ACC112 (cell line): Measurements from ENCODE around the gene BIRC5.
"Not testable (repeated sequence)": the region's sequence is repeated elsewhere in the genome, so short reads cannot be mapped to it uniquely, and the experiment has no call there.

Experiments used
- H2AFZ ChIP-seq: fragments of 200-600 bp; sonication (generic); one replicate; pipeline ENCODE4 v1.6.0; 2017; ENCODE audit warnings: antibody characterized with exemption, low read length; ENCODE audit not compliant: unreplicated experiment
- H3K27ac ChIP-seq: fragments of 200-600 bp; sonication (generic); 2 replicates; pipeline ENCODE4 v1.5.1; 2014; ENCODE audit warnings: low read depth, mild to moderate bottlenecking, antibody characterized with exemption, low read length, moderate library complexity
- H3K27me3 ChIP-seq: fragments of 200-600 bp; sonication (generic); 2 replicates; pipeline ENCODE4 v1.6.1; 2014; ENCODE audit warnings: mild to moderate bottlenecking, antibody characterized with exemption, low read length, moderate library complexity, mixed read lengths; ENCODE audit not compliant: insufficient read depth
- H3K36me3 ChIP-seq: fragments of 200-600 bp; sonication (generic); 2 replicates; pipeline ENCODE4 v1.6.1; 2016; ENCODE audit warnings: mild to moderate bottlenecking, antibody characterized with exemption, low read length, moderate library complexity, mixed read lengths; ENCODE audit not compliant: insufficient read depth
- H3K4me1 ChIP-seq: fragments of 200-600 bp; sonication (generic); one replicate; pipeline ENCODE4 v1.6.1; 2016; ENCODE audit warnings: low read length, mixed read lengths; ENCODE audit not compliant: insufficient read depth, unreplicated experiment, control insufficient read depth
- H3K4me3 ChIP-seq: fragments of 200-600 bp; sonication (generic); 2 replicates; pipeline ENCODE4 v1.5.1; 2014; ENCODE audit warnings: mild to moderate bottlenecking, low read depth, low read length
- H3K79me2 ChIP-seq: fragments of 200-600 bp; sonication (generic); one replicate; pipeline ENCODE4 v1.6.0; 2016; ENCODE audit warnings: low read length; ENCODE audit not compliant: control insufficient read depth, unreplicated experiment, insufficient read depth

The BIRC5 gene

GRCh38 chr17:78233678-78234077 lies 19.6 kb downstream of the BIRC5 start:
- no peaks in the 10 kb centered on the region for H3K4me1 ChIP-seq
- H3K36me3 ChIP-seq: no peaks in the 10 kb centered on the region
- H3K4me3 ChIP-seq: no peak overlapping the region
- no peaks in the 10 kb centered on the region for H3K79me2 ChIP-seq
- no peak overlapping the region for H2AFZ ChIP-seq
- H3K27me3 ChIP-seq: peaks cover 23% of the 10 kb centered on the region
- H3K27ac ChIP-seq: no peak overlapping the region

GRCh38 chr17:78234261-78234865 lies 20.3 kb downstream of the BIRC5 start:
- H3K79me2 ChIP-seq: no peaks in the 10 kb centered on the region
- no peaks in the 10 kb centered on the region for H3K4me1 ChIP-seq
- H2AFZ ChIP-seq: no peak overlapping the region
- H3K27ac ChIP-seq: no peak overlapping the region
- no peaks in the 10 kb centered on the region for H3K36me3 ChIP-seq
- H3K27me3 ChIP-seq: peaks cover 23% of the 10 kb centered on the region
- H3K4me3 ChIP-seq: no peak overlapping the region

DNA sequence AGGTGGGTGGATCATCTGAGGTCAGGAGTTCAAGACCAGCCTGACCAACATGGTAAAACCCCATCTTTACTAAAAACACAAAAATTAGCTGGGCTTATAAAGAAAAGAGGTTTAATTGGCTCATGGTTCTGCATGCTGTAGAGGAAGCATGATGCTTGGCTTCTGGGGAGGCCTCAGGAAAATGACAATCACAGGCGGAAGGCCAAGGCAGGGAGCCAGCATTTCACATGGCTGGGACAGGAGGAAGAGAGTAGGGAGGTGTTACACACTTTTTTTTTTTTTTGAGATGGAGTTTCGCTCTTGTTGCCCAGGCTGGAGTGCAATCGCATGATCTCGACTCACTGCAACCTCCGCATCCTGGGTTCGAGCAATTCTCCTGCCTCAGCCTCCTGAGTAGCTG lies 21.0 kb downstream of the BIRC5 start:
- H3K79me2 ChIP-seq, H3K36me3 ChIP-seq, H2AFZ ChIP-seq, H3K27ac ChIP-seq, H3K4me3 ChIP-seq, H3K4me1 ChIP-seq: not testable (repeated sequence)
- H3K27me3 ChIP-seq: peaks cover 23% of the 10 kb centered on the region

DNA sequence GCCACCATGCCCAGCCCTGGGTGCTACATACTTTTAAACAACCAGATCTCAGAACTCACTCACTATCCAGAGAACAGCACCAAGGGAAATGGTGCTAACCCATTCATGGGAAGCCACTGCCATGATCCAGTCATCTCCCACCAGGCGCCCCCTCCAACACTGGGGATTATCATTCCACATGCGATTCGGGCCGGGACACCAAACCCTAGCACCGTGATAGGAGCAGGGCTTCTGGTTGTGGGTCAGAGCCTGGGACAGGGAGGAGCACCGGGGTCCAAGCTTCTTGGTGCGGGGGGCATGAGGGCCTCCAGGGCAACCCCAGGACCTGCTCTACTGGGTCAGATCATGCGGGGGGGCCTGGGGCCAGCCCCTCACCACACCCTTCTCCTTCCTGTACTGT lies 21.8 kb downstream of the BIRC5 start:
- Histone ChIP-seq H3K27ac (no peak overlapping the region), H3K4me3 (no peak overlapping the region), H2AFZ (no peak overlapping the region), H3K4me1 (no peaks in the 10 kb centered on the region), H3K79me2 (no peaks in the 10 kb centered on the region), H3K27me3 (peaks cover 19% of the 10 kb centered on the region), H3K36me3 (no peaks in the 10 kb centered on the region)

DNA sequence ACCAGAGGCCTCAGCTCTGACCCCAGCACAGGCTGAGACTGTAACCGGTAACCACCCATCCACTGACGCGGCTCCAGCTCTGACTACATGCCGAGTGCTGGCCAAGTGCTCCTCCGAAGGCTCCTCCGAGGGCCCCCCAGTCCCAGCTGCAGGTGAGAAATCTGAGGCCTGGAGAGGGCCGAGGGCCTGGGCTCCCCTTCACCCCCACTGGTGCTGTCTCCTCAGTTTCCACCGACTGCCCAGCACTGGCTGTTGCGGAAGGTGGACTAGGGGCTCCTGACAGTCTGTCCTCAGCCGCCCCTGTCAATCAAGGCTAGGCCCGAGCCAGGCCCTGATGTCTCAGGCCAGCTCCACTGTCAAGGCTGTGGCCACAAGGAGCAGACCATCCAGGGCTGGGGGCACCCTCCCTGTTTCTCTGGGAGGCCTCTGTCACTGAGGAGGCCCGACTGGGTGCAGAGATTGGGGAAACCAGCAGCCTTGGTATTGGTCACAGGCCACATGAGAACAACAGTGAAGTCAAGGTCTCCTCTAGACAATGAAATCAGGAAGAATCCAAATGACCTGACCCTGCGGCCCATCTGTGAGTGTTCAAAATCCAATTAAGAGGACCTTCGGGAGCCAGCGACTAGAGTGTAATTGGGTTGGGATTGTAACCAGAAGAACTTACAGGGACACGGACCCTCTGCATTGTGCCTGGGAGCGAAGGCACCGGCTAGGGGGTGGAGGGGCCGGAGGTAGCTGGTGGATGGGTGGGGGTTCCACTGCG lies 22.5 kb downstream of the BIRC5 start:
- H3K4me3 ChIP-seq: no peak overlapping the region
- H3K36me3 ChIP-seq: no peaks in the 10 kb centered on the region
- peaks cover 12% of the 10 kb centered on the region for H3K27me3 ChIP-seq
- H3K79me2 ChIP-seq: no peaks in the 10 kb centered on the region
- no peak overlapping the region for H2AFZ ChIP-seq
- H3K27ac ChIP-seq: no peak overlapping the region
- no peaks in the 10 kb centered on the region for H3K4me1 ChIP-seq

DNA sequence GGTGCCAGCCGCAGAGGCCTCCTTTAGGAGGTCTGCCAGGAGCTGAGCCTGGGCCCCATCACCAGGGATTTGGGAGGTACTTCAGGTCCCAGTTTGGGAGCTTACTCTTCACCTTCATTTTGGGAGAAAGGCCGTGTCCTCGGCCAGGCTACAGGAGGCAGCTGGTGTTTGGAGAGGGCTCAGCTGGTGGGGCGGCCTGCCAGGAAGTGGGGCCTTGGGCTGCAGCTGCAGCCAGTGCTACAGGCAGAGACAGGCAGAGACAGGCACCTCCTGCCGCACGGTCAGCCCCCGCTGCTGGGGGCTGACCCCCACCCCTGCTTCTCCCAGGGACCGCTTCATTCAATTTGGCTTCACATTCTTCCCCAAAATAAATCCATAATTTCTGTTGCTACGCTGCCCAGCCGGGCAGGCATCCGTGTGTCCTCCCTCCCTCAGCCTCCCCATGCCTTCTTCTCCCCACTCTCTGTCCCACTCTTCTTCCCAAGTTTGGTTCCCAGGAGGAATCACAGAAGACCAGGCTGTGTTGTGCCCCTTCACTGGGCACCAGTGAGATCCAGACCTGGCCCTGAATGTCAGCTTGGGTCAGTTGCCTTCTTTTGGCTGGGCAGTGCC lies 23.5 kb downstream of the BIRC5 start:
- H2AFZ ChIP-seq: no peak overlapping the region
- no peaks in the 10 kb centered on the region for H3K4me1 ChIP-seq
- peaks cover 4% of the 10 kb centered on the region for H3K27me3 ChIP-seq
- no peak overlapping the region for H3K4me3 ChIP-seq
- H3K79me2 ChIP-seq: no peaks in the 10 kb centered on the region
- no peaks in the 10 kb centered on the region for H3K36me3 ChIP-seq
- no peak overlapping the region for H3K27ac ChIP-seq

DNA sequence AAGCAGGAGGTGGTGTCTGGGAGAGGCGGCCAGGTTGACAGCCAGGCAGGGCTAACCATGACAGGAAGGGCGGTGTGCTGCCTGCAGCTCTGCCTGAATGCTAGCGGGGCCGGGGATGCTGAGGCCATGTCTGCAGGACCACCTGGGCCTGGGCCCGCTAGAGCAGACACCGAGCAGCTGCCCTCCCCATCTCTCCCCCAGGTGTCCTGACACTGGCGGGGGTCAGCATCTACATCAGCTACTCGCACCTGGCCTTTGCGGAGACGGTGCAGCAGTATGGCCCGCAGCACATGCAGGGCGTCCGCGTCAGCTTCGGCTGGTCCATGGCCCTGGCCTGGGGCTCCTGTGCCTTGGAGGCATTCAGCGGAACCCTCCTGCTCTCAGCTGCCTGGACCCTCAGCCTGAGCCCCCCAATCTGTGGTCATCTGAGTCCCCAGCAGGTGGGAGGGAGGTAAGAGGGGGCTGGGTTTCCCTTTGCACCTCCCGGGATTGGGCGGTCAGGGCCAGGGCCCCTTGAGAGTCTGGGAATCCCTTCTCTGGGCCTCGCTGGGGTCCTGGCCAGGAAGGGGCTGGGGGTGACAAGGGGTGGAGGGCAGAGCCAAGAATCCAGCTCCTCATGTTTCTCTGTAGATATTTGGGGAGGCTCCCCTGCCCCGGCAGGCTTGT lies 24.9 kb downstream of the BIRC5 start:
- Histone ChIP-seq H3K27me3 (no peaks in the 10 kb centered on the region), H3K27ac (no peak overlapping the region), H3K4me1 (no peaks in the 10 kb centered on the region), H3K79me2 (no peaks in the 10 kb centered on the region), H3K4me3 (no peak overlapping the region), H2AFZ (no peak overlapping the region), H3K36me3 (no peaks in the 10 kb centered on the region)

- no peaks in the 10 kb centered on the region for H3K4me1 ChIP-seq
- H3K79me2 ChIP-seq: no peaks in the 10 kb centered on the region
- H2AFZ ChIP-seq: no peak overlapping the region
- H3K27me3 ChIP-seq: no peaks in the 10 kb centered on the region
- no peaks in the 10 kb centered on the region for H3K36me3 ChIP-seq
- no peak overlapping the region for H3K4me3 ChIP-seq
- H3K27ac ChIP-seq: no peak overlapping the region
Observed at GRCh38 chr17:78239489-78239931, 25.5 kb downstream of the BIRC5 start.

- Histone ChIP-seq H2AFZ (no peak overlapping the region), H3K4me3 (no peak overlapping the region), H3K79me2 (no peaks in the 10 kb centered on the region), H3K36me3 (no peaks in the 10 kb centered on the region), H3K4me1 (no peaks in the 10 kb centered on the region), H3K27ac (no peak overlapping the region), H3K27me3 (no peaks in the 10 kb centered on the region)
Observed at GRCh38 chr17:78240012-78240655, 26.1 kb downstream of the BIRC5 start.

DNA sequence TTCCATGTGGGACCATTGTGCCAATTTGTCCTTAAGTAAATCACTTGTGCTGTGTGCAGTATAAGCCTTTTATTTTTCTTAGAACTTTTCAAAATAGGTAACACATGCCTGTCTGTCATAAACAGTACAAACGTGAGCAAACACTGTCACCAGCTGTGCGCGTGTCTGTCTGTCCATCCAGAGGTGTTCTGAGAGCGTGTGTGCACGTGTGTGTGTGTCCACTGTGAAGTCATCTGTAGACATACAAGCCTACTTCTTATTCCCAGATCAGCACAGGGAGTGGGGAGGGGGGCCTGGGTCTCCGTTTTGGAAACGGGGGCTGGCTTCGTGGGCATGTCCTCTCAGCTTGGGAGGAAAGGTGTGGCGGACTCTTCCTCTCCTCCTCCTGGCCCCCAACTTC lies 26.8 kb downstream of the BIRC5 start:
- no peak overlapping the region for H2AFZ ChIP-seq
- no peak overlapping the region for H3K4me3 ChIP-seq
- no peak overlapping the region for H3K27ac ChIP-seq
- no peaks in the 10 kb centered on the region for H3K79me2 ChIP-seq
- no peaks in the 10 kb centered on the region for H3K4me1 ChIP-seq
- H3K36me3 ChIP-seq: no peaks in the 10 kb centered on the region
- no peaks in the 10 kb centered on the region for H3K27me3 ChIP-seq
